Erythroblast (primary cell): ENCODE measurements around the gene SCARB2.

Experiments
- GATA1 ChIP-seq: IDR thresholded peaks from 2 replicates; pipeline ENCODE4 v1.6.1; 2011; ENCODE audit warnings: low read depth, mild to moderate bottlenecking, control low read depth, low read length, moderate library complexity
- POLR2A ChIP-seq: IDR thresholded peaks from 2 replicates; pipeline ENCODE4 v1.6.1; 2011; ENCODE audit warnings: mild to moderate bottlenecking, low read length

DNA sequence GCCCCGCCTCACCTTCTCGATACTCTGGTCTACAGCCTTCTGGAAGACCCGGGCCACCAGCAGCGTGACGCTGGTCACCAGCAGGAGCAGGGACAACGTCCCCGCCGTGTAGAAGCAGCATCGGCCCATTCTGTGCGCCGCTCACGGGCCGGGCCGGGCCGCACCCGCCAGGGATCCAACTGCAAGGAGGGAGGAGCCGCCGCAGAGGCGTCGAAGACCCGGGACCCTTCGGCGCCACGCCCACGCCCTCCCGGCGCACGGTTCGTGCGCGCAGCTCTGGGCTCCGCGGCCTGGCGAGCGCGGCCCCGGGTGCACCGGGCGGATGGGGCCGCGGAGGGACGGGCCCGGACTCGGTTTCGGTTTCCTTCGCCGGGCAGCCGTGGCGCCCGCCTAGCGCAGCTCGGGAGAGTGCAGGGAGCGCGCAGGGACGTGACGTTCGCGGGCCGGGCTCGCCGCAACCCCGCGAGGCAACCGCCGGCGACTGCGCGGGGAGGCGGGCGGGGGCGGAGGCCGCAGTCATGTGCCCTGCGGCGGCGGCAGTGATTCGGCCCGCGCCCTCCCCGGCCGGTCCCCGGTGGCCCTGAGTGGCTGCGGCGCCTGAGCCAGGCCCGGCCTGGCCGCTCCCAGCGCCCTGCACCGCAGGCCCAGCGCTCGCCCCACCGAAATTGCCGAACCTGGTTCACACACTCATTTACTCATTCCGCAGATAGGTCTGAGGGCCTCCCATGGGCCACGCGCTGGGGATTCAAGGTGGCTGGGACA lies at the start of gene SCARB2:
- peak; percentile 70 for TF ChIP-seq POLR2A
- TF ChIP-seq GATA1 = no peak
